Ishikawa (cell line): ENCODE data around the gene HMOX1.

Experiments used
- CEBPB ChIP-seq: IDR thresholded peaks from 2 replicates; pipeline ENCODE4 v1.6.1; 2012
- CREB1 ChIP-seq: IDR thresholded peaks from 2 replicates; pipeline ENCODE4 v1.6.1; 2012; ENCODE audit warnings: low read depth
- EGR1 ChIP-seq: IDR thresholded peaks from 2 replicates; pipeline ENCODE4 v1.6.1; 2012
- EP300 ChIP-seq: IDR thresholded peaks from 2 replicates; pipeline ENCODE4 v1.6.1; 2012; ENCODE audit warnings: borderline replicate concordance
- FOXM1 ChIP-seq: IDR thresholded peaks from 2 replicates; pipeline ENCODE4 v1.6.1; 2012; ENCODE audit warnings: low read depth, borderline replicate concordance
- MAX ChIP-seq: IDR thresholded peaks from 2 replicates; pipeline ENCODE4 v1.6.1; 2012
- NFIC ChIP-seq: IDR thresholded peaks from 2 replicates; pipeline ENCODE4 v1.6.1; 2012
- RAD21 ChIP-seq: IDR thresholded peaks from 2 replicates; pipeline ENCODE4 v1.6.1; 2012; ENCODE audit warnings: low read depth
- TAF1 ChIP-seq: IDR thresholded peaks from 2 replicates; pipeline ENCODE4 v1.6.1; 2012; ENCODE audit warnings: low read depth, mild to moderate bottlenecking
- TCF12 ChIP-seq: IDR thresholded peaks from 2 replicates; pipeline ENCODE4 v1.6.1; 2012; ENCODE audit warnings: low read depth
- TEAD4 ChIP-seq: IDR thresholded peaks from 2 replicates; pipeline ENCODE4 v1.6.1; 2012
- USF1 ChIP-seq: IDR thresholded peaks from 2 replicates; pipeline ENCODE4 v1.6.1; 2012
- YY1 ChIP-seq: IDR thresholded peaks from 2 replicates; pipeline ENCODE4 v1.6.1; 2012; ENCODE audit warnings: low read depth
- ZBTB7A ChIP-seq: IDR thresholded peaks from 2 replicates; pipeline ENCODE4 v1.6.1; 2012; ENCODE audit warnings: low read depth
- TF ChIP-seq, protein P1 (sequence below): IDR thresholded peaks from 2 replicates; pipeline ENCODE4 v1.6.1; 2012; ENCODE audit warnings: low read depth, mild to moderate bottlenecking

The HMOX1 gene

GRCh38 chr22:35368386-35368785 lies 12.5 kb upstream of the HMOX1 start:
- TF ChIP-seq CREB1 (no peak), ZBTB7A (no peak), FOXM1 (no peak), TAF1 (no peak), EGR1 (no peak), CEBPB (no peak), MAX (no peak), EP300 (no peak), RAD21 (no peak), YY1 (no peak), TCF12 (no peak), USF1 (no peak)
- TF ChIP-seq, protein P1, sequence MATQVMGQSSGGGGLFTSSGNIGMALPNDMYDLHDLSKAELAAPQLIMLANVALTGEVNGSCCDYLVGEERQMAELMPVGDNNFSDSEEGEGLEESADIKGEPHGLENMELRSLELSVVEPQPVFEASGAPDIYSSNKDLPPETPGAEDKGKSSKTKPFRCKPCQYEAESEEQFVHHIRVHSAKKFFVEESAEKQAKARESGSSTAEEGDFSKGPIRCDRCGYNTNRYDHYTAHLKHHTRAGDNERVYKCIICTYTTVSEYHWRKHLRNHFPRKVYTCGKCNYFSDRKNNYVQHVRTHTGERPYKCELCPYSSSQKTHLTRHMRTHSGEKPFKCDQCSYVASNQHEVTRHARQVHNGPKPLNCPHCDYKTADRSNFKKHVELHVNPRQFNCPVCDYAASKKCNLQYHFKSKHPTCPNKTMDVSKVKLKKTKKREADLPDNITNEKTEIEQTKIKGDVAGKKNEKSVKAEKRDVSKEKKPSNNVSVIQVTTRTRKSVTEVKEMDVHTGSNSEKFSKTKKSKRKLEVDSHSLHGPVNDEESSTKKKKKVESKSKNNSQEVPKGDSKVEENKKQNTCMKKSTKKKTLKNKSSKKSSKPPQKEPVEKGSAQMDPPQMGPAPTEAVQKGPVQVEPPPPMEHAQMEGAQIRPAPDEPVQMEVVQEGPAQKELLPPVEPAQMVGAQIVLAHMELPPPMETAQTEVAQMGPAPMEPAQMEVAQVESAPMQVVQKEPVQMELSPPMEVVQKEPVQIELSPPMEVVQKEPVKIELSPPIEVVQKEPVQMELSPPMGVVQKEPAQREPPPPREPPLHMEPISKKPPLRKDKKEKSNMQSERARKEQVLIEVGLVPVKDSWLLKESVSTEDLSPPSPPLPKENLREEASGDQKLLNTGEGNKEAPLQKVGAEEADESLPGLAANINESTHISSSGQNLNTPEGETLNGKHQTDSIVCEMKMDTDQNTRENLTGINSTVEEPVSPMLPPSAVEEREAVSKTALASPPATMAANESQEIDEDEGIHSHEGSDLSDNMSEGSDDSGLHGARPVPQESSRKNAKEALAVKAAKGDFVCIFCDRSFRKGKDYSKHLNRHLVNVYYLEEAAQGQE, result no peak

DNA sequence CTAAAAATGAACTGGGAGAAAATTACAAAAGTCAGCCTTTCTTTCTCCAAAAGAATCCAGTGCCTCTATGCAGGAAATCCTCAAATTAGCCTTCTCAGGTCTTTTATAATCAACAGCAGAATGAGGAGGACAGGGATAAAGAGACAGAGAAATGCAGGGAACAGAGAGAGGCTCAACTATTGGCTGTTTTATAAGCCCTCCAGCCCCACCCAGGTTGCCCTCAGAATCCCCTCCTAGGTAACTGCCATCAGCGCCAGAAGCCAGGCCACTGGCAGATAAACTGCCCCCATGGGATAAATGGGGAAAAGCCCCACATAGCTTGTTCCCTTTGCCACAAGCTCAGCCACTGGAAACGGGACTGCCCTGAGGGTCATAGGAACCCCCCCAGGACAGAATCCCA lies 10.9 kb upstream of the HMOX1 start:
- TF ChIP-seq TEAD4 (no peak), MAX (no peak), EGR1 (no peak), TAF1 (no peak), FOXM1 (no peak), RAD21 (no peak), CEBPB (no peak), NFIC (no peak), EP300 (no peak), ZBTB7A (no peak), TCF12 (no peak)
- TF ChIP-seq, protein P1, result no peak

- TF ChIP-seq EGR1, result no peak
These were observed 7.1 kb upstream of the HMOX1 start for GRCh38 chr22:35373781-35374180.

DNA sequence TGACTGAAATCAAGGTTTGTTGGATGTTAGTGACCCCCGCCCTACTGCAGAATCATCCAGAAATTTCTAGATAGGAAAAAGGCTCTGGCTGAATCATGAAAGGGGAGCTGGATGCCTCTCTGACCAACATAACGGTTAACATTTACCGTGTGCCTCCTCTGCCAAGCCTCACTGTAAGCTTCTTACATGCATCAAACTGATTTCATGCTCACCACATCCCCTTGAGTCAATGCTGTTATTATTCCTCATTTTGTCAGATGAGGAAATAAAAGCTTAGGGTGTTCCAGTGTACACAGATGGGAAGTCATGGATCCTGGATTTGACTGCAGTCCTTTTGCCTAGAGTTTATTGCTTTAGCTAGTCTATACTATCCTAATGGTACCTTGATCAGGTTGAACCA lies 5.9 kb upstream of the HMOX1 start:
- TF ChIP-seq TAF1 (no peak), RAD21 (no peak), CEBPB (no peak)

DNA sequence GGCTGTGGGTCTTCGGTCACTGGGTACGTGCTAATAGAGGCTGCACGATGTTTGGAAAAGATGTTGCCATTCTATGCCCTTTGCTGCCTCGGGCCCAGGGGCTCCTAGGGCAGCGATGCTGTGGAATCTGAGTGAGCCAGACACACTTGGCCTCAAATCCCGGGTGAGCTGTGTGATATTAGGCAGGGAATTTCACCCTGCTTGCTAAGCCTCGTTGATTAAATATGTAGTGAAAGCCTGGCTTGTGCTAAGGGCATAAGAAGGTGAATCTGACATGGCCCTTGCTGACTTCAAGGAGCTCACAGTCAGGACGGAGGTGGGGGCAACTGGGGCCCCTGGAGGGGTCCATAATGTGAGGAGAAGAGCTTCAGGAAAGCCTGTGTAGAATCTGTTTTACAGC lies 5.4 kb upstream of the HMOX1 start:
- TF ChIP-seq EP300, result no peak
- TF ChIP-seq USF1, result no peak
- no peak for TF ChIP-seq ZBTB7A
- TF ChIP-seq, protein P1, result no peak
- TF ChIP-seq EGR1, result no peak
- no peak for TF ChIP-seq CREB1
- TF ChIP-seq TAF1, result no peak
- no peak for TF ChIP-seq RAD21
- no peak for TF ChIP-seq NFIC
- TF ChIP-seq TEAD4, result no peak
- TF ChIP-seq CEBPB, result no peak
- no peak for TF ChIP-seq FOXM1
- no peak for TF ChIP-seq TCF12
- TF ChIP-seq YY1, result no peak
- no peak for TF ChIP-seq MAX
